HG03025 (cell line): ENCODE data around the gene LHFPL6.

Source experiments
- ATAC-seq: cut with Tn5 transposase; IDR thresholded peaks from one replicate; pipeline ENCODE4 v1.9.1; 2021; ENCODE audit warnings: mild to moderate bottlenecking, moderate library complexity; ENCODE audit not compliant: unreplicated experiment, low FRiP score

The LHFPL6 gene

GRCh38 chr13:39324806-39325311 lies 278.1 kb downstream of the LHFPL6 start:
- no peak for ATAC-seq

- no peak for ATAC-seq
These were observed 280.0 kb downstream of the LHFPL6 start for GRCh38 chr13:39322836-39323585.

GRCh38 chr13:39321574-39321973 lies 281.4 kb downstream of the LHFPL6 start:
- ATAC-seq, result no peak

- ATAC-seq, result no peak
These were observed 284.8 kb downstream of the LHFPL6 start for GRCh38 chr13:39318161-39318560.

- no peak for ATAC-seq
These were observed 285.7 kb downstream of the LHFPL6 start for GRCh38 chr13:39317291-39317690.

GRCh38 chr13:39315796-39316195 lies 287.2 kb downstream of the LHFPL6 start:
- ATAC-seq, result no peak

- no peak for ATAC-seq
These were observed 289.3 kb downstream of the LHFPL6 start for GRCh38 chr13:39313721-39314120.

GRCh38 chr13:39312596-39312995 lies 290.4 kb downstream of the LHFPL6 start:
- ATAC-seq, result no peak

GRCh38 chr13:39311619-39312018 lies 291.4 kb downstream of the LHFPL6 start:
- no peak for ATAC-seq

- ATAC-seq, result no peak
These were observed 292.0 kb downstream of the LHFPL6 start for GRCh38 chr13:39310961-39311360.

- ATAC-seq, result peak; percentile 91
These were observed 296.1 kb downstream of the LHFPL6 start for GRCh38 chr13:39306639-39307589.

- no peak for ATAC-seq
These were observed 300.2 kb downstream of the LHFPL6 start for GRCh38 chr13:39302820-39303219.

GRCh38 chr13:39298951-39299350 lies 304.0 kb downstream of the LHFPL6 start:
- no peak for ATAC-seq

- ATAC-seq, result no peak
These were observed 305.3 kb downstream of the LHFPL6 start for GRCh38 chr13:39297664-39298171.

GRCh38 chr13:39297023-39297422 lies 306.0 kb downstream of the LHFPL6 start:
- no peak for ATAC-seq

GRCh38 chr13:39296193-39296592 lies 306.8 kb downstream of the LHFPL6 start:
- ATAC-seq, result no peak
